HepG2 (cell line): Measurements from ENCODE around the gene IRF2. TPM values are rescaled to one million over a fixed set of nuclear protein-coding genes. Genes with fewer than 3 reads are reported as not detected.
A peak's percentile ranks its signal among the peaks of the same experiment; 100 is the strongest.

Experiments used
- ARNT ChIP-seq: fragments of 450-650 bp; IDR thresholded peaks from 2 replicates; pipeline ENCODE4 v1.6.1; 2017
- DNMT1 ChIP-seq: sonication (generic); formaldehyde crosslinking; IDR thresholded peaks from 2 replicates; pipeline ENCODE4 v1.5.1; 2020; ENCODE audit warnings: mild to moderate bottlenecking, missing genetic modification reagents
- FLYWCH1 ChIP-seq: sonication (generic); formaldehyde crosslinking; IDR thresholded peaks from 2 replicates; pipeline ENCODE4 v1.8.1; 2023; ENCODE audit warnings: mild to moderate bottlenecking, missing genetic modification reagents
- GMEB2 ChIP-seq: IDR thresholded peaks from 2 replicates; pipeline ENCODE4 v1.6.1; 2016; ENCODE audit warnings: missing biosample characterization, missing genetic modification reagents, low read depth
- HCFC1 ChIP-seq: fragments of 150-350 bp; IDR thresholded peaks from 2 replicates; pipeline ENCODE4 v1.6.1; 2014; ENCODE audit warnings: low read depth, low read length
- HNF4A ChIP-seq: sonication (generic); formaldehyde crosslinking; IDR thresholded peaks from 2 replicates; pipeline ENCODE4 v1.4.0; 2020; ENCODE audit warnings: missing genetic modification reagents
- HNRNPL ChIP-seq: fragments of 200-400 bp; formaldehyde crosslinking; IDR thresholded peaks from 2 replicates; pipeline ENCODE4 v1.6.1; 2017; ENCODE audit warnings: mild to moderate bottlenecking, low read depth, low read length
- HNRNPUL1 ChIP-seq: fragments of 200-400 bp; formaldehyde crosslinking; IDR thresholded peaks from 2 replicates; pipeline ENCODE4 v1.6.1; 2017; ENCODE audit warnings: low read depth, mild to moderate bottlenecking, low read length, moderate library complexity
- LBX2 ChIP-seq: sonication (generic); formaldehyde crosslinking; IDR thresholded peaks from 2 replicates; pipeline ENCODE4 v1.5.0; 2020; ENCODE audit warnings: missing genetic modification reagents, mild to moderate bottlenecking, borderline replicate concordance
- MED13 ChIP-seq: sonication (generic); formaldehyde crosslinking; IDR thresholded peaks from 2 replicates; pipeline ENCODE4 v1.5.0; 2020; ENCODE audit warnings: missing genetic modification reagents
- MTF2 ChIP-seq: sonication (generic); formaldehyde crosslinking; IDR thresholded peaks from 2 replicates; pipeline ENCODE4 v1.5.0; 2020; ENCODE audit warnings: missing genetic modification reagents, borderline replicate concordance
- NKX3-1 ChIP-seq: sonication (generic); formaldehyde crosslinking; IDR thresholded peaks from 2 replicates; pipeline ENCODE4 v1.5.0; 2020; ENCODE audit warnings: missing genetic modification reagents
- PATZ1 ChIP-seq: sonication (generic); formaldehyde crosslinking; IDR thresholded peaks from 2 replicates; pipeline ENCODE4 v1.4.0; 2020; ENCODE audit warnings: missing genetic modification reagents
- PCBP1 ChIP-seq: fragments of 200-400 bp; formaldehyde crosslinking; IDR thresholded peaks from 2 replicates; pipeline ENCODE4 v1.6.1; 2017; ENCODE audit warnings: mild to moderate bottlenecking, low read depth, low read length, borderline replicate concordance
- PRMT3 ChIP-seq: sonication (generic); formaldehyde crosslinking; IDR thresholded peaks from 2 replicates; pipeline ENCODE4 v1.8.1; 2022; ENCODE audit warnings: low read depth, mild to moderate bottlenecking, moderate library complexity, missing genetic modification reagents, borderline replicate concordance
- TMF1 ChIP-seq: sonication (generic); formaldehyde crosslinking; IDR thresholded peaks from 2 replicates; pipeline ENCODE4 v1.8.1; 2022; ENCODE audit warnings: low read depth, missing genetic modification reagents
- XBP1 ChIP-seq: sonication (generic); formaldehyde crosslinking; IDR thresholded peaks from 2 replicates; pipeline ENCODE4 v1.5.0; 2020; ENCODE audit warnings: missing genetic modification reagents
- ZFY ChIP-seq: sonication (generic); formaldehyde crosslinking; IDR thresholded peaks from 2 replicates; pipeline ENCODE4 v1.4.0; 2020; ENCODE audit warnings: missing genetic modification reagents
- ZKSCAN1 ChIP-seq: fragments of 150-350 bp; IDR thresholded peaks from 2 replicates; pipeline ENCODE4 v1.6.1; 2014; ENCODE audit warnings: low read length
- ZNF724P ChIP-seq: sonication (generic); formaldehyde crosslinking; IDR thresholded peaks from 2 replicates; pipeline ENCODE4 v1.8.0; 2022; ENCODE audit warnings: missing genetic modification reagents, borderline replicate concordance
- polyA plus RNA-seq, 8 experiments: library from polyadenylated mRNA; depleted of rRNA in 3 of 8; stranded (reverse) in 7 of 8; unstranded in 1 of 8; fragments of >200 nt; fragmentation: Illumina TruSeq in 4 of 8; extraction: Trizol in 4 of 8; gene quantifications; 2 replicates each; pipeline versions ENCODE4 v1.2.1 to v1.2.3, GENCODE V29; 2011 to 2016; ENCODE audit warnings: low read depth in 4 of 8, missing spikeins in 1 of 8, mixed read lengths in 1 of 8; ENCODE audit not compliant: insufficient read depth in 1 of 8
- total RNA-seq, 5 experiments: library from RNA; depleted of rRNA; stranded (reverse); fragments of >200 nt; fragmentation: Illumina TruSeq; extraction: Trizol; gene quantifications; 2 replicates each; pipeline ENCODE4 v1.2.3, GENCODE V29; 2016; ENCODE audit warnings: low read depth in 1 of 5
- TF ChIP-seq, protein P1 (sequence below): sonication (generic); formaldehyde crosslinking; IDR thresholded peaks from 2 replicates; pipeline ENCODE4 v1.5.0; 2020; ENCODE audit warnings: missing genetic modification reagents
- TF ChIP-seq, protein P2 (sequence below): sonication (generic); formaldehyde crosslinking; IDR thresholded peaks from 2 replicates; pipeline ENCODE4 v1.4.0; 2020; ENCODE audit warnings: mild to moderate bottlenecking, missing genetic modification reagents
- TF ChIP-seq, protein P3 (sequence below): sonication (generic); formaldehyde crosslinking; IDR thresholded peaks from 2 replicates; pipeline ENCODE4 v1.8.1; 2023; ENCODE audit warnings: mild to moderate bottlenecking, missing genetic modification reagents

Gene IRF2
- total and polyA plus RNA-seq, 2 of the 13 experiments (the other 11 are each of a cell fraction or from before 2014, with no cell fraction given): 15.5 to 28.8 TPM

GRCh38 chr4:184343502-184344177 is 130.7 kb downstream of the IRF2 start (continued):
- no peak for TF ChIP-seq ARNT
- TF ChIP-seq, protein P1, sequence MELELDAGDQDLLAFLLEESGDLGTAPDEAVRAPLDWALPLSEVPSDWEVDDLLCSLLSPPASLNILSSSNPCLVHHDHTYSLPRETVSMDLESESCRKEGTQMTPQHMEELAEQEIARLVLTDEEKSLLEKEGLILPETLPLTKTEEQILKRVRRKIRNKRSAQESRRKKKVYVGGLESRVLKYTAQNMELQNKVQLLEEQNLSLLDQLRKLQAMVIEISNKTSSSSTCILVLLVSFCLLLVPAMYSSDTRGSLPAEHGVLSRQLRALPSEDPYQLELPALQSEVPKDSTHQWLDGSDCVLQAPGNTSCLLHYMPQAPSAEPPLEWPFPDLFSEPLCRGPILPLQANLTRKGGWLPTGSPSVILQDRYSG (CRISPR knock-in tag): no peak
- no peak for TF ChIP-seq ZNF724P
- TF ChIP-seq MTF2: no peak
- TF ChIP-seq DNMT1 (CRISPR knock-in tag): no peak; the same call in 1 of the 2 replicates
- no peak for TF ChIP-seq LBX2 (CRISPR knock-in tag)
- TF ChIP-seq, protein P2, sequence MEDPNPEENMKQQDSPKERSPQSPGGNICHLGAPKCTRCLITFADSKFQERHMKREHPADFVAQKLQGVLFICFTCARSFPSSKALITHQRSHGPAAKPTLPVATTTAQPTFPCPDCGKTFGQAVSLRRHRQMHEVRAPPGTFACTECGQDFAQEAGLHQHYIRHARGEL (CRISPR knock-in tag): no peak
- TF ChIP-seq XBP1 (CRISPR knock-in tag): no peak
- no peak for TF ChIP-seq NKX3-1 (CRISPR knock-in tag)
- no peak for TF ChIP-seq HNRNPL
- TF ChIP-seq MED13 (CRISPR knock-in tag): no peak
- TF ChIP-seq PCBP1: no peak
- no peak for TF ChIP-seq PATZ1 (CRISPR knock-in tag)
- TF ChIP-seq ZKSCAN1: no peak
- TF ChIP-seq HNF4A (CRISPR knock-in tag): no peak
- no peak for TF ChIP-seq GMEB2
- TF ChIP-seq TMF1 (CRISPR knock-in tag): no peak
- no peak for TF ChIP-seq HNRNPUL1
- peak; percentile 86 for TF ChIP-seq HCFC1
- TF ChIP-seq, protein P3, sequence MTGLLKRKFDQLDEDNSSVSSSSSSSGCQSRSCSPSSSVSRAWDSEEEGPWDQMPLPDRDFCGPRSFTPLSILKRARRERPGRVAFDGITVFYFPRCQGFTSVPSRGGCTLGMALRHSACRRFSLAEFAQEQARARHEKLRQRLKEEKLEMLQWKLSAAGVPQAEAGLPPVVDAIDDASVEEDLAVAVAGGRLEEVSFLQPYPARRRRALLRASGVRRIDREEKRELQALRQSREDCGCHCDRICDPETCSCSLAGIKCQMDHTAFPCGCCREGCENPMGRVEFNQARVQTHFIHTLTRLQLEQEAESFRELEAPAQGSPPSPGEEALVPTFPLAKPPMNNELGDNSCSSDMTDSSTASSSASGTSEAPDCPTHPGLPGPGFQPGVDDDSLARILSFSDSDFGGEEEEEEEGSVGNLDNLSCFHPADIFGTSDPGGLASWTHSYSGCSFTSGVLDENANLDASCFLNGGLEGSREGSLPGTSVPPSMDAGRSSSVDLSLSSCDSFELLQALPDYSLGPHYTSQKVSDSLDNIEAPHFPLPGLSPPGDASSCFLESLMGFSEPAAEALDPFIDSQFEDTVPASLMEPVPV: no peak
- no peak for TF ChIP-seq PRMT3
- TF ChIP-seq ZFY: no peak; the same call in 1 of the 2 replicates
- TF ChIP-seq FLYWCH1 (CRISPR knock-in tag): no peak
